ENCODE results near the gene PGGT1B. TPM values are rescaled to one million over a fixed set of nuclear protein-coding genes. Genes with fewer than 3 reads are reported as not detected.
A peak's percentile ranks its signal among the peaks of the same experiment; 100 is the strongest.

PGGT1B gene
- total RNA-seq, 1 donor from 2014 or later, result 45.4 TPM

- H3K79me2 ChIP-seq (ENCODE audit: insufficient read depth, low read length), result no peaks in the 10 kb centered on the region
- H3K27ac ChIP-seq (ENCODE audit: low read depth, low read length), result no peak overlapping the region
- Mint-ChIP-seq H3K27me3 (ENCODE audit: low read depth, unreplicated experiment) (peaks cover 33% of the 10 kb centered on the region), H3K36me3 (ENCODE audit: low read depth, unreplicated experiment) (peaks cover 10% of the 10 kb centered on the region), H3K27ac (ENCODE audit: unreplicated experiment) (no peak overlapping the region), H3K4me3 (ENCODE audit: unreplicated experiment) (peak overlapping the region; percentile 86), H3K9me3 (ENCODE audit: unreplicated experiment) (peaks cover 7% of the 10 kb centered on the region), H3K4me1 (ENCODE audit: low read depth, unreplicated experiment) (no peaks in the 10 kb centered on the region)
- peak; percentile 83 for TF ChIP-seq EZH2 (IDR thresholded peaks at IDR 0.05; ENCODE audit: insufficient read depth, low read length)
- TF ChIP-seq CTCF (IDR thresholded peaks at IDR 0.05; ENCODE audit: insufficient read depth, low read depth, low read length), result no peak
- peak overlapping the region; percentile 47 for H3K9ac ChIP-seq (ENCODE audit: low read length)
- no peak for DNase-seq (ENCODE audit: low read depth)
- no peaks in the 10 kb centered on the region for H3K9me3 ChIP-seq (ENCODE audit: insufficient read depth, low read depth, low read length)
- H3K27me3 ChIP-seq (ENCODE audit: insufficient read depth, low read length), result peaks cover 15% of the 10 kb centered on the region
- H4K20me1 ChIP-seq (ENCODE audit: insufficient read depth, low read length), result no peaks in the 10 kb centered on the region
- FAIRE-seq, result no peak
- H3K4me3 ChIP-seq (ENCODE audit: insufficient read depth, low read depth, low read length), result peak overlapping the region; percentile 87
- peaks cover 8% of the 10 kb centered on the region for H3K4me1 ChIP-seq (ENCODE audit: insufficient read depth, low read length)
- H3K4me2 ChIP-seq (ENCODE audit: low read length), result peak overlapping the region; percentile 96
- peak overlapping the region; percentile 99 for H2AFZ ChIP-seq (ENCODE audit: low read depth, low read length)
- no peaks in the 10 kb centered on the region for H3K36me3 ChIP-seq (ENCODE audit: insufficient read depth, low read length)
These were observed 92.3 kb downstream of the PGGT1B start for GRCh38 chr5:115170134-115170928.

- Mint-ChIP-seq H3K36me3 (ENCODE audit: low read depth, unreplicated experiment) (peaks cover 16% of the 10 kb centered on the region), H3K27ac (ENCODE audit: unreplicated experiment) (no peak within 1 kb of the TSS), H3K9me3 (ENCODE audit: unreplicated experiment) (peaks cover 7% of the 10 kb centered on the region), H3K4me3 (ENCODE audit: unreplicated experiment) (peak within 1 kb of the TSS; percentile 86), H3K27me3 (ENCODE audit: low read depth, unreplicated experiment) (peaks cover 27% of the 10 kb centered on the region), H3K4me1 (ENCODE audit: low read depth, unreplicated experiment) (no peaks in the 10 kb centered on the region)
- peaks cover 15% of the 10 kb centered on the region for H3K27me3 ChIP-seq (ENCODE audit: insufficient read depth, low read length)
- H3K9ac ChIP-seq (ENCODE audit: low read length), result peak within 1 kb of the TSS; percentile 80
- H4K20me1 ChIP-seq (ENCODE audit: insufficient read depth, low read length), result no peaks in the 10 kb centered on the region
- peaks cover 8% of the 10 kb centered on the region for H3K4me1 ChIP-seq (ENCODE audit: insufficient read depth, low read length)
- no peak for TF ChIP-seq CTCF (IDR thresholded peaks at IDR 0.05; ENCODE audit: insufficient read depth, low read depth, low read length)
- no peak for TF ChIP-seq EZH2 (IDR thresholded peaks at IDR 0.05; ENCODE audit: insufficient read depth, low read length)
- H3K4me3 ChIP-seq (ENCODE audit: insufficient read depth, low read depth, low read length), result peak within 1 kb of the TSS; percentile 87
- H3K36me3 ChIP-seq (ENCODE audit: insufficient read depth, low read length), result no peaks in the 10 kb centered on the region
- DNase-seq (ENCODE audit: low read depth), result peak; percentile 77
- H2AFZ ChIP-seq (ENCODE audit: low read depth, low read length), result peak within 1 kb of the TSS; percentile 99
- H3K27ac ChIP-seq (ENCODE audit: low read depth, low read length), result peak within 1 kb of the TSS; percentile 40
- no peaks in the 10 kb centered on the region for H3K9me3 ChIP-seq (ENCODE audit: insufficient read depth, low read depth, low read length)
- peak within 1 kb of the TSS; percentile 96 for H3K4me2 ChIP-seq (ENCODE audit: low read length)
- FAIRE-seq, result no peak
- no peaks in the 10 kb centered on the region for H3K79me2 ChIP-seq (ENCODE audit: insufficient read depth, low read length)
These were observed 93.1 kb downstream of the PGGT1B start, which contains the start of gene TRIM36 for GRCh38 chr5:115169487-115170133. TSS of gene TRIM36 (minus strand) at chr5:115169908. CDS start at chr5:115169634, 274 bp downstream.
